Kasumi-1 (cell line): ENCODE measurements around the gene HDGFL2.

Experiments used
- DNase-seq, 2 experiments: peaks; one replicate each; lab custom pipeline; 2025; lab: John Stamatoyannopoulos, UW

Gene HDGFL2

GRCh38 chr19:4472174-4472974 is at the start of gene HDGFL2:
HDGFL2 (plus strand) TSS chr19:4472297; CDS start chr19:4472351, 54 bp downstream.
- DNase-seq = no peak

DNA sequence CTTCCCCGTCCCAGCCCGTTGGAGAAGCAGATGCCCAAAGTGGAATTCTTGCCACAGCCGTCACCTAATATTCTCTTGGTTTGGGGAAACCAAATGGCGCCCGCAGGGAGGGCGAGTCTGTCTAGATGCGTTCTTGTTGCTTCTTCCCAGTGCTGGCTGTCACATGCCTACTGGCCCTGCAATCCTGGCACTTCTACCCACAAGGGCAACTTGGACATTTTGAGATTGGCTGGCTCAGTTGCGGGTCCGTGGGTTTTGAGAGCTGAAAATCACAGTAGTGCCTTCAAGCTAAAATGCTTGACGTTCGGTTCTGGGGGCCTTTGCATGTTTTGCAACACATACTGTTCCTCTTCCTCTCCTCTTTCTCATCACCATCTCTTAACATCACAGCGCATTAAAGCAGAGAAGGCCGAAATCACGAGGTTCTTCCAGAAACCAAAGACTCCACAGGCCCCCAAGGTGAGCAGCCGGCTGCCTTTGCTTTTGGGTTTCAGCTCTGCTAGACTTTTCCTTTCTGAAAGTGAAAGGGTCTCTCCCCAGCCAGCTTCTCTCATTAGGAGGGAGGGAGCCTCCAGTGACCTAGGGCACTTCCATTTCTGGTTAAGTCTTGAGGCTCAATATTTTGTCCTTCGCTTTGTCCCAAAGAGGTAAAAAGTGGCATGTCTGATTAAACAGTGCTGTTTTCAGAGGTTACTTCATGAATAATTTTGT is 48.5 kb upstream of the HDGFL2 start:
- no peak for DNase-seq

DNA sequence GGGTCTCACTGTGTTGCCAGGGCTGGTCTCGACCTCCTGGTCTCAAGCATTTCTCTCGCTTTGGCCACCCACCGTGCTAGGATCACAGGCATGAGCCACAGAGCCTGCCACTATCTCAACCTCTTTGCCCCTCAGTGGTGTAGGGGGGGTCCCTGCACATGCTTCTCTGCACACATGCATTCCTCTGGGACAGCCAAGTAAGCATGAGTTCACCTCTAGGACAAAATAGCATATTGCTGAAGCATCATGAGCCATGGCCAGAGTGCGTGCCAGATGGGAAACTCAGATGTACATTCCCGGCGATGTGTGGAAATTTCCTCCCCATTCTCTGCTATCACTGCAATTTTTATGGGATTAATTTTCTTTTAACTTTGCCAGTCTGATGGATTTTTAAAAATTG is 46.6 kb upstream of the HDGFL2 start:
- no peak for DNase-seq

DNA sequence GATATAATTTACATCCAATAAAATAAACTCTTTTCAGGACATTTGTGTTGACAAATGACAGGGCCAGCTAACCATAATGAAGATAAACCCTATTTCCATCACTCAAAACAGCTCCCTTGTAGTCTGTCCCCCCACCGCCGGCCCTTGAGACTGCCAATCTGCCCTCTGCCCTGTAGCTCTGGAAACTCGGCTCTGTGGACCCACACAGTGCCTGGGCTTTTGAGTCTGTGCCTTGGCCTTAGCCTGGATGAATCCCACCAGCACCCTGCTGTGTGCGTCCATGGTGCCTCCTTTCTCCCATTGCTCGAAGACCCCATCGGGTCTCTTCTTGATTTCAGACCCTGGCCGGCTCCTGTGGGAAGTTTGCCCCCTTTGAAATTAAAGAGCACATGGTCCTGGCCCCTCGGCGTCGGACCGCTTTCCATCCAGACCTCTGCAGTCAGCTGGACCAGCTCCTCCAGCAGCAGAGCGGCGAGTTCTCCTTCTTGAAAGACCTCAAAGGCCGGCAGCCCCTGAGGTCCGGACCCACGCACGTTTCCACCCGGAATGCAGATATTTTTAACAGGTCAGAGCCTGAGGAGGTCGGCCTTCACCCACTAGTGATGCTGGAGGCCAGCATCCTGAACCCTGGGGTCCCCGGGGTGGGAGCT is 43.6 kb upstream of the HDGFL2 start:
- no peak for DNase-seq

DNA sequence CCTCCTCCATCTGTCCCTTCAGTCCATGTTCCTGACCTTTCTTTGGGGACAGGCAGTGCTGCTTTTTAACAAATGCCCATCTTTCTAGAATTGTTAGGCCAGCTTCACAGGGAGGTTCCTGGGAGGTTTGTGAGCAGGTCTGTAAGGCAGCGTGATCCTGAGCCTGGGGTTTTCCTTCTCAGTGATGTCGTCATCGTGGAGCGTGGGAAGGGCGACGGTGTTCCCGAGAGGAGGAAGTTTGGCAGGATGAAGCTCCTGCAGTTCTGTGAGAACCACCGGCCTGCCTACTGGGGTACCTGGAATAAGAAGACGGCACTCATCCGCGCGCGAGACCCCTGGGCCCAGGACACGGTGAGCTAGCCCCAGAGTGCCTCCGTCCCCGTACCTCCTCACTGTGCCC is 42.8 kb upstream of the HDGFL2 start:
- DNase-seq = no peak

GRCh38 chr19:4429771-4430171 is 42.3 kb upstream of the HDGFL2 start:
- DNase-seq = no peak

DNA sequence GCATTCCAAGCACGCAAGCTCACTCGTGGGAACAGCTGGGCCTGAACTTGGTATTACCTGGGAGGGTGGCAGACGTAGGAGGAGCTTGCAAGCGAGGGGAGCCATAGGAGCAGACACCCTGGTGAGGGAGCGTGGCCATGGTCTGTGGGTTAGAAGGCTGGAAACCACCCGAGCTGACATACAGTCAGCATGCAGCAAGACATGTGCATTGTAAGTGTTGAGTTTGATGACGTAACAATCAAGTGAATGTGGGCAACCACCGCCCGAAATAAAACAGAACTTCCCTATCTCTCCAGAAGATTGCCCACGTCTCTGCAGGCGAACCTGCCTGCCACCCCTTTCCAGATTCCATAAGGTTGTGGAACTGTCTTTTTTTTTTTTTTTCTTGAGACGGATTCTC is 41.3 kb upstream of the HDGFL2 start:
- DNase-seq = peak; percentile 59 to 75

DNA sequence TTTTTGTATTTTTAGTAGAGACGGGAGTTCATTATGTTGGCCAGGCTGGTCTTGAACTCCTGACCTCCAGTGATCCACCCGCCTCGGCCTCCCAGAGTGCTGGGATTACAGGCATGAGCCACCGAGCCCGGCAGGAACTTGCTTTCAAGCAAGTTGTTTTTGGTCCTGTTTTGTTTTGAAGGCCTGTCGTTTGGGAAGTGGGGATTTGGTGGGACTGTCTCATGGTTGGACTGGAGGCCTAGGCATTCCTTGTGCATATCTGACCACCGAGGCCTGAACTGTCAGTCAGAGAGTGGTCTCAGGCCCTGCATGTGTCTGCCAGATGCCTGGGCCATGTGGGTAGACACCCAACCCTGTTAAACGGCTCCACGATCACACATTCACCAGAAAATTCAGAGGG is 40.8 kb upstream of the HDGFL2 start:
- DNase-seq = no peak

GRCh38 chr19:4431808-4432674 is 40.1 kb upstream of the HDGFL2 start:
- DNase-seq = peak; percentile 86 to 87

GRCh38 chr19:4432918-4433506 is 39.1 kb upstream of the HDGFL2 start:
- DNase-seq = no peak

GRCh38 chr19:4434391-4434790 is 37.7 kb upstream of the HDGFL2 start:
- DNase-seq = no peak

- DNase-seq = no peak
Measured at GRCh38 chr19:4436231-4436630, 35.9 kb upstream of the HDGFL2 start.

DNA sequence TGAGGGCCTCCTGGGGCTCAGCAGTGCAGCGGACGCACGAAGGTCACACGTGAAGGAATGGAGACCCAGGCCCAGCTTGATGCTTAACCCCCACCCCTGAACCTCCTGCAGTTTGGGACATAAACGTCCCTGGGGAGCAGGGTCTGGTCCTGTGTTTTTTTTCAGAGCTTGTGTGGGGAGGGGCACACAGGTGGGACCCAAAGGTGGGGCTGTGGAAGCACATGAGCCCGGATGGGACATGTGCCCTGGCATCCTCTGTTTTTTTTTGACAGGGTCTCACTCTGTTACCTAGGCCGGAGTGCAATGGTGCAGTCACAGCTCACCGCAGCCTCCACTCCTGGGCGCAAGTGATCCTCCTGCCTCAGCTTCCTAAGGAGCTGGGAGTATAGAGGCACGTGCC is 35.0 kb upstream of the HDGFL2 start:
- no peak for DNase-seq

- no peak for DNase-seq
Measured at GRCh38 chr19:4439243-4439642, 32.9 kb upstream of the HDGFL2 start.

- DNase-seq = no peak
Measured at GRCh38 chr19:4441994-4442818, 29.9 kb upstream of the HDGFL2 start.

- DNase-seq = no peak
Measured at GRCh38 chr19:4442819-4443146, 29.3 kb upstream of the HDGFL2 start.

GRCh38 chr19:4443188-4443587 is 28.9 kb upstream of the HDGFL2 start:
- no peak for DNase-seq

DNA sequence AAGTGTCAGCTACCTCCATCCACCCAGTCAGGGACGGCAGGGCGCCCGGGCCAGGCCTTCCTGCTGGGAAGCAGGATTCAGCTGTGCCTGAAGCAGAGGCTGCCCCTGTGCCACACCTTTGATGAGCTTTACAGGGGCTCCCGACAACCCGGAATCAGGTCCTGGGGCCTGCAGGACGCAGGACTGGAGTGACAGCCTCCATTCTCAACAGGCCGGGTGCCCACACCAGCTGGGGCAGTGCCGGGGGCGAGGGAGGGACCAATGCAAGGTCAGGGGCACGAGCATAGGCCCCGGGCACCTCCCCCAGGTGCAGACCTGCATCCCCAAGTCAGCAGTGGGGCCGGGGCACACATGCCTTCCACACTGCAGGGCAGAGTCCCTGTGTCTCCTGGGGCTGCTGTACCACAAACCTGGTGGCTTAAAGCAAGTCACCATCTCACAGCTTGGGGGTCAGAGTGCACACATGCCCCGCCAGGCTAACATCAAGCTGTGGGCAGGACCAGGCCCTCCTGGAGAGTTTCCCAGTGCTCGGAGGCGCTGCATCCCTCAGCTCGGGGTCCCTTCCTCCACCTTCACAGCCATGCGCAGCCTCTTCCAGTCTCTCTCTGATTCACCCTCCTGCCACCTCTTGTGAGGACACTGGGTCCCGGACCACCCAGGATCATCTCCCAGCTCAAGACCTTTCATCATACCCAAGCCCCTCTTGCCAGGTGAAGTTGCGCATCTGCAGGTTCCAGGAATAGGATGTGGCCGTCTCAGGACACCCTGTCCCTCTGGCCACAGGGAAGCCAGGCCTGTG is 27.9 kb upstream of the HDGFL2 start:
- no peak for DNase-seq

DNA sequence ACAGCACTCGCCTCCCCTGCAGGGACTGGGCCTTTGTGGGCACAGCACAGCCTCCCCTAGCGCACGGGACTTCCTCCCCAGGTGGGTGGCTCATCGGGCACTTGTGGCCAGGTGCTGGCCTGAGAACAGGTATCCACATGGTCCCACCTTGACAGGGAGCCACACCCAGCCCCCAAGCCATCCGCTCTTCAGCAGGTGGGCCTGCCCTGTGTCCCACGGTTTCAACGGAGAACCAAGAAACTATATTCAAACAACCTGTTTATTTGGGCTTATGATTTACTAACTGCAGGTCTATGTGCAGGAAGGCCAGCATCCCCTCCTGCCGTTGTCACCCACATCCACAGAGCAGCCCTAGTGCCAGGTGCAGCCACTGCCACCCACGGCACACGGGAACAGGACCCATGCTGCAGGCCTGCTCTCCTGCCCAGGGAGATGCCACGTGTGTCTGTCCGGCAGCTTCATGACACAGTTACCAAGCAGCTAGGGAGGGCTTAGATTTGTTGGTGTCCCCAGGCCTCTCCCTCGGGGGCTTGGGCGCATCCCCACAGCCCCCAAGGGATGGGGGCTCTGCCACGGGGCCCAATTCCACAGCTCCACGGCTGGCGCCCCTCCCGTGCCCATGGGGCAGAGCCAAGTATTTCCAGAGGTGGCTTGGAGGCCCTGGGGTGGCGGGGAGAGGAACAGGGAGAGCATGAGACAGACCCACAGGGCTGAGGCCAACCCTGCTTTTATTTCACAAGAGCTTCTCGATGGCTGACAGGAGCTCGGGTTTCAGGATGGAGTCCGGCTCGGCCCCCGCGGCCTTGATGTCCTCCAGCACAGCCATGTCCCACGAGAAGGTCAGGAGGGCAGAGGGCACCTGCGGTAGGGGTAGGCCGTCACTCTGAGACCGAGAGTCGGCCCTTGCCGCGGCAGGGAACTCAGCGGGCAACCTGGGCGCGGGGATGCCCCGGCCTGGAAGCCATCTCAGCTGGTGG is 27.0 kb upstream of the HDGFL2 start:
- peak; percentile 7 to 8 for DNase-seq
